Endothelial cell of umbilical vein (primary cell): ENCODE results near the gene TUBA1C. TPM values are rescaled to one million over a fixed set of nuclear protein-coding genes. Genes with fewer than 3 reads are reported as not detected.

Experiments
- BruUV-seq: library from RNA; stranded (reverse); fragments of 400-500 nt; replicated peaks from 2 replicates; lab custom pipeline; 2021; lab: Mats Ljungman, UMichigan
- CTCF ChIA-PET: fragments of 300-600, 350-600 bp; sonication (Branson Sonifier 250); formaldehyde crosslinking; loops from one replicate; lab custom pipeline; 2021; ENCODE audit warnings: antibody characterized with exemption, inconsistent platforms; lab: Charles Lee
- POLR2A ChIA-PET: fragments of 300-600, 350-600 bp; sonication (Branson Sonifier 250); formaldehyde crosslinking; loops from one replicate; lab custom pipeline; 2021; ENCODE audit warnings: antibody characterized with exemption, inconsistent platforms; lab: Charles Lee
- DNase-seq: peaks from one replicate; pipeline ENCODE4 v3.0.0-alpha.2; 2011; ENCODE audit warnings: low read depth, low spot score
- FAIRE-seq: peaks from 2 replicates; lab custom pipeline; 2011; peaks lifted over from hg19 to GRCh38; lab: Jason Lieb, UNC
- H2AFZ ChIP-seq: 2 replicates; pipeline ENCODE4 v1.6.0; 2012; ENCODE audit warnings: low read depth, low read length, control low read depth, inconsistent platforms
- H3K27ac ChIP-seq: 2 replicates; pipeline ENCODE4 v1.5.1; 2011; ENCODE audit warnings: low read depth, mild to moderate bottlenecking, control low read depth, low read length, moderate library complexity; ENCODE audit not compliant: insufficient read depth
- H3K27me3 ChIP-seq, 2 experiments: 2 replicates each; pipeline versions ENCODE4 v1.6.0 to v1.6.1; 2011; ENCODE audit warnings: low read length in 2 of 2, mixed read lengths in 1 of 2; ENCODE audit not compliant: control insufficient read depth in 2 of 2, insufficient read depth in 2 of 2
- H3K36me3 ChIP-seq, 2 experiments: 2 replicates in 1 of 2; 3 replicates in 1 of 2; pipeline ENCODE4 v1.5.1; 2011; ENCODE audit warnings: low read length in 2 of 2, mild to moderate bottlenecking in 1 of 2, moderate library complexity in 1 of 2; ENCODE audit not compliant: control insufficient read depth in 2 of 2, insufficient read depth in 2 of 2; ENCODE audit errors: extremely low read depth in 1 of 2
- H3K4me1 ChIP-seq: 3 replicates; pipeline ENCODE4 v1.5.1; 2011; ENCODE audit warnings: mild to moderate bottlenecking, low read length; ENCODE audit not compliant: control insufficient read depth, insufficient read depth; ENCODE audit errors: extremely low read depth
- H3K4me2 ChIP-seq: 2 replicates; pipeline ENCODE4 v1.6.1; 2011; ENCODE audit warnings: low read length, control low read depth, mixed read lengths; ENCODE audit not compliant: insufficient read depth
- H3K4me3 ChIP-seq, 3 experiments: fragments of 200-600 bp in 1 of 3; sonication (generic), shearing (Covaris generic) in 1 of 3; replicated peaks in 1 of 3; 2 replicates each; pipeline ENCODE4 v1.5.1; 2011 to 2016; ENCODE audit warnings: control low read depth in 3 of 3, low read length in 3 of 3, mild to moderate bottlenecking in 2 of 3, inconsistent platforms in 1 of 3, low read depth in 1 of 3, moderate library complexity in 1 of 3; ENCODE audit not compliant: insufficient read depth in 1 of 3
- H3K79me2 ChIP-seq: 2 replicates; pipeline ENCODE4 v1.6.0; 2012; ENCODE audit warnings: low read length, inconsistent platforms; ENCODE audit not compliant: control insufficient read depth, insufficient read depth
- H3K9ac ChIP-seq: replicated peaks from 2 replicates; pipeline ENCODE3; 2011; ENCODE audit warnings: low read length, control low read depth; ENCODE audit not compliant: insufficient read depth; ENCODE audit errors: extremely low read depth
- H3K9me1 ChIP-seq: replicated peaks from 3 replicates; pipeline ENCODE4 v1.6.0; 2011; ENCODE audit warnings: mild to moderate bottlenecking, low read length; ENCODE audit not compliant: control insufficient read depth, insufficient read depth; ENCODE audit errors: extremely low read depth
- H3K9me3 ChIP-seq: replicated peaks from 2 replicates; pipeline ENCODE4 v1.5.1; 2012; ENCODE audit warnings: low read length, inconsistent platforms; ENCODE audit not compliant: control insufficient read depth, insufficient read depth
- H4K20me1 ChIP-seq: replicated peaks from 2 replicates; pipeline ENCODE3; 2011; ENCODE audit warnings: mild to moderate bottlenecking, low read length; ENCODE audit not compliant: control insufficient read depth, insufficient read depth; ENCODE audit errors: extremely low read depth
- EZH2 ChIP-seq: IDR thresholded peaks from 2 replicates; pipeline ENCODE4 v1.6.1; 2012; ENCODE audit warnings: borderline replicate concordance, low read depth, mild to moderate bottlenecking, moderate library complexity, low read length, inconsistent platforms; ENCODE audit not compliant: severe bottlenecking
- FOS ChIP-seq: IDR thresholded peaks from 2 replicates; pipeline ENCODE4 v1.6.1; 2011; ENCODE audit warnings: mild to moderate bottlenecking, low read length, moderate library complexity, borderline replicate concordance; ENCODE audit not compliant: insufficient read depth
- GATA2 ChIP-seq: IDR thresholded peaks from 2 replicates; pipeline ENCODE4 v1.7.0; 2011; ENCODE audit warnings: low read depth, mild to moderate bottlenecking, moderate library complexity, mixed read lengths, low read length; ENCODE audit not compliant: insufficient read length, insufficient read depth
- JUN ChIP-seq: IDR thresholded peaks from 2 replicates; pipeline ENCODE4 v1.6.1; 2011; ENCODE audit warnings: borderline replicate concordance, low read depth; ENCODE audit not compliant: insufficient read length, insufficient read depth
- MAX ChIP-seq: IDR thresholded peaks from 2 replicates; pipeline ENCODE4 v1.6.1; 2011; ENCODE audit not compliant: insufficient read depth, insufficient read length
- MYC ChIP-seq: IDR thresholded peaks from one replicate; pipeline ENCODE4 v1.6.1; 2011; ENCODE audit warnings: mild to moderate bottlenecking, low read depth, low read length
- POLR2A ChIP-seq: IDR thresholded peaks from 2 replicates; pipeline ENCODE4 v1.6.1; 2012; ENCODE audit warnings: low read depth, mild to moderate bottlenecking, control low read depth, low read length
- POLR2AphosphoS5 ChIP-seq: IDR thresholded peaks from 2 replicates; pipeline ENCODE4 v1.6.1; 2012; ENCODE audit warnings: low read depth, mild to moderate bottlenecking, control low read depth, low read length, moderate library complexity; ENCODE audit not compliant: insufficient read depth
- dilution Hi-C: fragments of 300-500 bp; cut with MboI; formaldehyde crosslinking; loops from one replicate; pipeline ENCODE4 v1.15.0; 2019; ENCODE audit warnings: low sequenced_read_pairs; ENCODE audit not compliant: extremely low pct_ligation_motif_present
- intact Hi-C: fragments of 100-400 bp; cut with micrococcal nuclease; formaldehyde crosslinking; loops from one replicate; pipeline ENCODE4 v1.10.0; 2022
- polyA plus RNA-seq, 4 experiments: library from polyadenylated mRNA; depleted of rRNA in 3 of 4; stranded (reverse) in 3 of 4; unstranded in 1 of 4; fragments of >200 nt; gene quantifications; 2 replicates each; pipeline versions ENCODE4 v1.2.1 to v1.2.3, GENCODE V29; 2011 to 2012; ENCODE audit warnings: missing spikeins in 1 of 4
- total RNA-seq: library from RNA; stranded (reverse); gene quantifications from 2 replicates; pipeline ENCODE4 v1.2.3, GENCODE V29; 2021
- TF ChIP-seq, protein P1 (sequence below), 2 donors: IDR thresholded peaks; 1 replicate in 1 of 2; 2 replicates in 1 of 2; pipeline ENCODE4 v1.5.1; 2011; ENCODE audit warnings: low read length in 2 of 2, mild to moderate bottlenecking in 2 of 2, moderate library complexity in 2 of 2, control low read depth in 1 of 2, inconsistent platforms in 1 of 2, low read depth in 1 of 2; ENCODE audit not compliant: insufficient read depth in 1 of 2; ENCODE audit errors: extremely low read depth in 1 of 2

TUBA1C gene
- total and polyA plus RNA-seq, 2 donors (not counting 3 experiments of a cell fraction or from before 2014, with no cell fraction given): 515 to 2,063 TPM

- Histone ChIP-seq H4K20me1 (no peaks in the 10 kb centered on the region), H3K4me2 (no peak overlapping the region), H3K4me1 (peaks cover 12% of the 10 kb centered on the region), H3K9me1 (no peaks in the 10 kb centered on the region), H3K27me3 (no peaks in the 10 kb centered on the region), H3K4me3 (no peak overlapping the region), H3K36me3 (no peaks in the 10 kb centered on the region), H3K27ac (no peak overlapping the region), H3K9ac (no peak overlapping the region), H2AFZ (no peak overlapping the region), H3K9me3 (no peaks in the 10 kb centered on the region), H3K79me2 (no peaks in the 10 kb centered on the region)
- CTCF ChIA-PET: interaction anchor here (0.8 to 1.6 kb wide), 6 partner anchors 9 to 166 kb away, joined by 3 to 5 read pairs (median 3); partner anchors contain the start of gene TUBA1B
- BruUV-seq: no TSS peak
- dilution Hi-C loops: no loop called here
- intact Hi-C loops: no loop called here
- POLR2A ChIA-PET: interaction anchor here (0.5 to 3.3 kb wide), 4 partner anchors 35 to 100 kb away, joined by 3 to 10 read pairs (median 4); partner anchors contain the start of genes TUBA1A and TUBA1B
- no peak for FAIRE-seq
- no peak for TF ChIP-seq JUN
- no peak for TF ChIP-seq MAX
- TF ChIP-seq EZH2: no peak
- no peak for TF ChIP-seq GATA2
- TF ChIP-seq POLR2AphosphoS5: no peak
- TF ChIP-seq, protein P1, sequence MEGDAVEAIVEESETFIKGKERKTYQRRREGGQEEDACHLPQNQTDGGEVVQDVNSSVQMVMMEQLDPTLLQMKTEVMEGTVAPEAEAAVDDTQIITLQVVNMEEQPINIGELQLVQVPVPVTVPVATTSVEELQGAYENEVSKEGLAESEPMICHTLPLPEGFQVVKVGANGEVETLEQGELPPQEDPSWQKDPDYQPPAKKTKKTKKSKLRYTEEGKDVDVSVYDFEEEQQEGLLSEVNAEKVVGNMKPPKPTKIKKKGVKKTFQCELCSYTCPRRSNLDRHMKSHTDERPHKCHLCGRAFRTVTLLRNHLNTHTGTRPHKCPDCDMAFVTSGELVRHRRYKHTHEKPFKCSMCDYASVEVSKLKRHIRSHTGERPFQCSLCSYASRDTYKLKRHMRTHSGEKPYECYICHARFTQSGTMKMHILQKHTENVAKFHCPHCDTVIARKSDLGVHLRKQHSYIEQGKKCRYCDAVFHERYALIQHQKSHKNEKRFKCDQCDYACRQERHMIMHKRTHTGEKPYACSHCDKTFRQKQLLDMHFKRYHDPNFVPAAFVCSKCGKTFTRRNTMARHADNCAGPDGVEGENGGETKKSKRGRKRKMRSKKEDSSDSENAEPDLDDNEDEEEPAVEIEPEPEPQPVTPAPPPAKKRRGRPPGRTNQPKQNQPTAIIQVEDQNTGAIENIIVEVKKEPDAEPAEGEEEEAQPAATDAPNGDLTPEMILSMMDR (IDR thresholded peaks at IDR 0.05; ENCODE audit: extremely low read depth in 1 of 2, insufficient read depth in 1 of 2, low read depth in 1 of 2, low read length in 2 of 2): no peak
- no peak for TF ChIP-seq POLR2A
- no peak for TF ChIP-seq FOS
- TF ChIP-seq MYC: no peak
- DNase-seq: no peak
Observed at GRCh38 chr12:49230176-49230804, 34.6 kb upstream of the TUBA1C start.
